Mesenchymal stem cell (in vitro differentiated cells and primary cell): ENCODE measurements around the gene GCDH. TPM values are rescaled to one million over a fixed set of nuclear protein-coding genes. Genes with fewer than 3 reads are reported as not detected.

Source experiments
- DNase-seq: peaks from one replicate; pipeline ENCODE4 v3.0.0-alpha.2; 2013
- H2AFZ ChIP-seq: one replicate; pipeline ENCODE4 v1.6.1; 2013; ENCODE audit warnings: low read depth, mild to moderate bottlenecking, control low read depth, inconsistent platforms, low read length, moderate library complexity
- H2AK5ac ChIP-seq: 2 replicates; pipeline ENCODE4 v1.6.1; 2013; ENCODE audit warnings: low read length, moderate library complexity, mild to moderate bottlenecking, inconsistent platforms; ENCODE audit not compliant: severe bottlenecking
- H2BK120ac ChIP-seq: one replicate; pipeline ENCODE4 v1.6.1; 2013; ENCODE audit warnings: low read depth, mild to moderate bottlenecking, inconsistent platforms, low read length, moderate library complexity
- H2BK12ac ChIP-seq, 2 experiments: one replicate each; pipeline ENCODE4 v1.6.1; 2013; ENCODE audit warnings: inconsistent platforms in 2 of 2, low read length in 2 of 2, mild to moderate bottlenecking in 2 of 2, moderate library complexity in 2 of 2, control low read depth in 1 of 2
- H2BK15ac ChIP-seq: one replicate; pipeline ENCODE4 v1.6.1; 2013; ENCODE audit warnings: mild to moderate bottlenecking, low read depth, inconsistent platforms; ENCODE audit not compliant: poor library complexity, severe bottlenecking
- H2BK5ac ChIP-seq: 2 replicates; pipeline ENCODE4 v1.6.1; 2013; ENCODE audit warnings: low read depth, mild to moderate bottlenecking, low read length, control low read depth, inconsistent platforms; ENCODE audit not compliant: poor library complexity, severe bottlenecking
- H3K14ac ChIP-seq, 2 experiments: one replicate each; pipeline ENCODE4 v1.6.1; 2013; ENCODE audit warnings: inconsistent platforms in 2 of 2, low read length in 2 of 2, control low read depth in 1 of 2, mild to moderate bottlenecking in 1 of 2, moderate library complexity in 1 of 2
- H3K18ac ChIP-seq, 2 experiments: one replicate each; pipeline ENCODE4 v1.6.1; 2013; ENCODE audit warnings: inconsistent platforms in 2 of 2, low read length in 2 of 2, control low read depth in 1 of 2, low read depth in 1 of 2, mild to moderate bottlenecking in 1 of 2
- H3K23ac ChIP-seq, 2 experiments: one replicate each; pipeline ENCODE4 v1.6.1; 2013; ENCODE audit warnings: inconsistent platforms in 2 of 2, low read length in 2 of 2, mild to moderate bottlenecking in 2 of 2, moderate library complexity in 2 of 2, control low read depth in 1 of 2
- H3K27ac ChIP-seq: 2 replicates; pipeline ENCODE4 v1.5.1; 2013; ENCODE audit warnings: mild to moderate bottlenecking, moderate library complexity, low read length, control low read depth, inconsistent platforms; ENCODE audit not compliant: poor library complexity, severe bottlenecking
- H3K27me3 ChIP-seq, 2 experiments: 2 replicates each; pipeline versions ENCODE4 v1.6.1 to v1.7.0; 2013; ENCODE audit warnings: low read length in 2 of 2, mild to moderate bottlenecking in 2 of 2, moderate library complexity in 2 of 2, control low read depth in 1 of 2, inconsistent platforms in 1 of 2; ENCODE audit not compliant: control insufficient read depth in 1 of 2, insufficient read depth in 1 of 2
- H3K36me3 ChIP-seq, 2 experiments: 2 replicates each; pipeline versions ENCODE4 v1.6.1 to v1.7.0; 2013; ENCODE audit warnings: low read length in 2 of 2, control low read depth in 1 of 2, inconsistent platforms in 1 of 2, low read depth in 1 of 2, mild to moderate bottlenecking in 1 of 2; ENCODE audit not compliant: insufficient read depth in 2 of 2, control insufficient read depth in 1 of 2
- H3K4ac ChIP-seq, 2 experiments: one replicate each; pipeline ENCODE4 v1.6.1; 2013; ENCODE audit warnings: inconsistent platforms in 2 of 2, low read length in 2 of 2, mild to moderate bottlenecking in 2 of 2, moderate library complexity in 2 of 2, control low read depth in 1 of 2, low read depth in 1 of 2
- H3K4me1 ChIP-seq: 2 replicates; pipeline ENCODE4 v1.6.1; 2013; ENCODE audit warnings: low read depth, low read length, control low read depth; ENCODE audit not compliant: control insufficient read depth, insufficient read depth
- H3K4me2 ChIP-seq: 2 replicates; pipeline ENCODE4 v1.6.1; 2013; ENCODE audit warnings: low read length, mild to moderate bottlenecking, inconsistent platforms; ENCODE audit not compliant: poor library complexity, severe bottlenecking
- H3K4me3 ChIP-seq, 2 experiments: 2 replicates each; pipeline versions ENCODE4 v1.5.1 to v1.7.0; 2013; ENCODE audit warnings: low read length in 2 of 2, mild to moderate bottlenecking in 2 of 2, control low read depth in 1 of 2, low read depth in 1 of 2; ENCODE audit not compliant: insufficient read depth in 1 of 2
- H3K79me1 ChIP-seq: replicated peaks from 2 replicates; pipeline ENCODE4 v1.6.1; 2013; ENCODE audit warnings: mild to moderate bottlenecking, control low read depth, low read length, inconsistent platforms; ENCODE audit not compliant: poor library complexity, severe bottlenecking
- H3K9ac ChIP-seq: 2 replicates; pipeline ENCODE4 v1.7.0; 2013; ENCODE audit warnings: mild to moderate bottlenecking, low read length, moderate library complexity
- H3K9me3 ChIP-seq: 2 replicates; pipeline ENCODE4 v1.7.0; 2013; ENCODE audit warnings: mild to moderate bottlenecking, low read length; ENCODE audit not compliant: control insufficient read depth
- H4K8ac ChIP-seq: one replicate; pipeline ENCODE4 v1.6.1; 2013; ENCODE audit warnings: inconsistent platforms, mild to moderate bottlenecking, low read length, moderate library complexity
- H4K91ac ChIP-seq: one replicate; pipeline ENCODE4 v1.6.1; 2013; ENCODE audit warnings: mild to moderate bottlenecking, low read length, inconsistent platforms
- WGBS: methylation state at CpG from one replicate; pipeline ENCODE4 v1.1.7; 2013; ENCODE audit warnings: mixed read lengths; 5-methylcytosine and 5-hydroxymethylcytosine counted together
- polyA plus RNA-seq, 2 experiments: library from polyadenylated mRNA; stranded (reverse); fragments of 200-250 nt; gene quantifications; one replicate each; pipeline ENCODE4 v1.2.3, GENCODE V29; 2013

GCDH gene
- 4.6 TPM for polyA plus RNA-seq (2013, experiment 1 of 2)
- polyA plus RNA-seq (2013, experiment 2 of 2), result 5.0 TPM

GRCh38 chr19:12890787-12891552 is at the start of gene GCDH:
GCDH (plus strand) TSS chr19:12891160; CDS start chr19:12891305, 145 bp downstream.
- H3K79me1 ChIP-seq, result peaks cover 10% of the 10 kb centered on the region
- H3K36me3 ChIP-seq, result peaks cover 18 to 21% of the 10 kb centered on the region in 2 experiments
- no peak within 1 kb of the TSS for H4K91ac ChIP-seq
- H3K4me3 ChIP-seq, result peak within 1 kb of the TSS; percentile 96 to 98
- peak within 1 kb of the TSS; percentile 87 for H4K8ac ChIP-seq
- H3K27ac ChIP-seq, result no peak within 1 kb of the TSS
- H3K9me3 ChIP-seq, result no peaks in the 10 kb centered on the region
- H2BK120ac ChIP-seq, result no peak within 1 kb of the TSS
- under 1% methylated on average over 42 of the region's 49 CpGs for WGBS
- no peak within 1 kb of the TSS for H2AK5ac ChIP-seq
- peaks cover 13% of the 10 kb centered on the region for H3K4me1 ChIP-seq
- peak within 1 kb of the TSS; percentile 99 for H2AFZ ChIP-seq
- no peak within 1 kb of the TSS for H3K14ac ChIP-seq
- H2BK5ac ChIP-seq, result no peak within 1 kb of the TSS
- H2BK12ac ChIP-seq, result no peak within 1 kb of the TSS
- no peak within 1 kb of the TSS for H3K23ac ChIP-seq
- H3K4ac ChIP-seq, result no peak within 1 kb of the TSS
- peaks cover 19 to 22% of the 10 kb centered on the region in 2 experiments for H3K27me3 ChIP-seq
- no peak within 1 kb of the TSS for H2BK15ac ChIP-seq
- peak within 1 kb of the TSS; percentile 78 for H3K4me2 ChIP-seq
- no peak within 1 kb of the TSS for H3K18ac ChIP-seq
- peak within 1 kb of the TSS; percentile 82 for H3K9ac ChIP-seq
- peak; percentile 100 for DNase-seq

DNA sequence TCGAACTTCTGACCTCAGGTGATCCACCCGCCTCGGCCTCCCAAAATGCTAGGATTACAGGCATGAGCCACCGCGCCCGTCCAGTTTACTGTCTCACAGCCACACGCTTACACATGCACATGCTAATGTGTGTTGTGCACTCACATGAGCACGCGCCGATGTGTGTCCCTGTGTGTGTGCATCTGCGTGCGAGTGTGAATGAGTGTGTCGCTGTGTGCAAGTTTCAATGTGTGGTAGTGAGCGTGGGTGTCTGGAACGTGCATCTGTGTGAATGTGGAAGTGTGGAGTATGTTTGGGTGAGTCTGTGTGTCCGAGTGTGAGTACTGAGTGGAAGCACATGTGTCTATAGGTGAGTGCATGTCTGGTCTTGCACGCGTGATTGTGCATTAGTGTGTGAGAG is 48.4 kb upstream of the GCDH start:
- Histone ChIP-seq H2BK12ac (no peak overlapping the region), H2BK15ac (no peak overlapping the region), H2AK5ac (no peak overlapping the region), H3K36me3 (no peaks in the 10 kb centered on the region), H2AFZ (no peak overlapping the region), H2BK5ac (no peak overlapping the region), H4K8ac (no peak overlapping the region), H3K18ac (no peak overlapping the region), H3K9me3 (no peaks in the 10 kb centered on the region), H3K4me3 (no peak overlapping the region), H3K4me2 (no peak overlapping the region), H4K91ac (no peak overlapping the region), H3K23ac (no peak overlapping the region), H3K27ac (no peak overlapping the region), H3K14ac (no peak overlapping the region), H3K27me3 (peaks cover 68 to 70% of the 10 kb centered on the region in 2 experiments), H3K4me1 (peaks cover 19% of the 10 kb centered on the region), H3K4ac (no peak overlapping the region), H3K9ac (no peak overlapping the region), H3K79me1 (no peaks in the 10 kb centered on the region), H2BK120ac (no peak overlapping the region)
- DNase-seq, result no peak
- WGBS, result 94% methylated on average over 18 of the region's 18 CpGs

DNA sequence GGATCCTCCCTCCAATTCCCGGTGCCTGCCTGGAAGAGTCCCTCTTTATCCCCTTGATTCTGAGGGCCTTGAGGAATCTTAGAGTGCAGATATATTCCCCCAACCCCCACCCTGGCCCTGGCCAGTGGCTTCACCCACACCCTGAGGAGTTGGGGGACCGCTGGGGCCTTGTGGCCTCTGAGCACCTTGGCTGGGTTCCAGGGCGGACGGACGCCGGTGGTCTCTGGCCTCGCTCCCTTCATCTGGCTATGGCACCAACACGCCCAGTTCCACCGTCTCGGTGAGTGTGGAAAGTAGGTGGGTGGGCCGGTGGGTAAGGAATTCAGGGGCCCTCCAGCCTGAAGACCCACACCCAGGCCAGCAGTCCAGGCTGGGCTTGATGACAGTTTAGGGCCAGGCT is 47.6 kb upstream of the GCDH start:
- Histone ChIP-seq H3K79me1 (no peaks in the 10 kb centered on the region), H3K27ac (no peak overlapping the region), H2AK5ac (no peak overlapping the region), H3K23ac (no peak overlapping the region), H3K4me1 (peaks cover 18% of the 10 kb centered on the region), H3K9ac (no peak overlapping the region), H4K8ac (no peak overlapping the region), H4K91ac (no peak overlapping the region), H3K4me2 (no peak overlapping the region), H3K4ac (no peak overlapping the region), H2BK12ac (no peak overlapping the region), H3K27me3 (peaks cover 62 to 63% of the 10 kb centered on the region in 2 experiments), H3K14ac (no peak overlapping the region), H2BK15ac (no peak overlapping the region), H2AFZ (no peak overlapping the region), H2BK5ac (no peak overlapping the region), H2BK120ac (no peak overlapping the region), H3K36me3 (no peaks in the 10 kb centered on the region), H3K18ac (no peak overlapping the region), H3K9me3 (no peaks in the 10 kb centered on the region), H3K4me3 (no peak overlapping the region)
- DNase-seq, result no peak
- WGBS, result 95% methylated on average over 11 of the region's 11 CpGs

DNA sequence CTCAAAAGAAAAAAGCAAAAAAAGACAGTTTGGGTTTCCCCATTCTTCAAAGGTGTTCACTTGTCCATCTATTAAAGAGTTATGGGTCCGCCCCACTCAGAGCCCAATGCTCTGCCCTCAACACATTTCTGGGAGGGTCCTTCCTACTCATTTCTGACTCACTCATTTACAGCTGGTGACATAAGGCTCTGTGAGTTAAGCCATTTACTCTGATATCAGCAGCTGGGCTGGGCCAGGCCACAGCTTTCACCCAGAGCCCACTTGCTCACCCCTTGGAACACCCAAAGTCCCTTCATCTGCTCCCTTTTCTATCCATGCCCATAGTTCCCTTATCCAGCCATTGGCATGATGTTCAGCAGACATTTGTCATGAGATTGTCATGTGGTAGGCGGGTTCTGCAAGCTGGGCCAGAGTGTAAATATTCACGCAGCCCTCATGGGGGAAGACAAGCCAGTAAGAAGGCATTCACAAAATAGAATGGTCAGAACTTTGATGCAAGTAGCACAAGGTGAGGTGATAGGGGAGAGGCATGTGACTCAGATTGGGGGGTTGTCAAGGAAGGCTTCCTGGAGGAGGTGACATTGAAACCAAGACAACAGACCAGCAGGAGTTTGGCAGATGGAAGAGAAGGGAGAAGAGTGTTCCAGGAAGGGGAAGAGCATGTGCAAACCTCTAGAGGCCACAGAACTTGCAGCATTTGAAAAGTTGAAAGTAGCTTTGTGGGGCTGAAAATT is 46.8 kb upstream of the GCDH start:
- Histone ChIP-seq H3K4me2 (no peak overlapping the region), H3K79me1 (no peaks in the 10 kb centered on the region), H3K18ac (no peak overlapping the region), H2BK12ac (no peak overlapping the region), H3K23ac (no peak overlapping the region), H3K4me1 (peaks cover 13% of the 10 kb centered on the region), H3K27me3 (peaks cover 53 to 59% of the 10 kb centered on the region in 2 experiments), H4K91ac (no peak overlapping the region), H2AK5ac (no peak overlapping the region), H2BK120ac (no peak overlapping the region), H3K9me3 (no peaks in the 10 kb centered on the region), H3K27ac (no peak overlapping the region), H3K4ac (no peak overlapping the region), H3K14ac (no peak overlapping the region), H3K9ac (no peak overlapping the region), H3K4me3 (no peak overlapping the region), H4K8ac (no peak overlapping the region), H2AFZ (no peak overlapping the region), H2BK15ac (no peak overlapping the region), H3K36me3 (no peaks in the 10 kb centered on the region), H2BK5ac (no peak overlapping the region)
- DNase-seq, result no peak
- WGBS, result 87% methylated on average over 3 of the region's 3 CpGs
